A673 (cell line): ENCODE data around the gene ENTHD1. TPM values are rescaled to one million over a fixed set of nuclear protein-coding genes. Genes with fewer than 3 reads are reported as not detected.

Source experiments
- BruUV-seq: library from RNA; stranded (reverse); fragments of 400-500 nt; replicated peaks from 2 replicates; lab custom pipeline; 2021; lab: Mats Ljungman, UMichigan
- CTCF ChIA-PET: fragments of 300-600 bp; sonication (Branson Sonifier 250); formaldehyde crosslinking; loops from one replicate; lab custom pipeline; 2022; ENCODE audit warnings: antibody characterized with exemption; lab: Charles Lee
- POLR2A ChIA-PET: fragments of 300-600 bp; sonication (Branson Sonifier 250); formaldehyde crosslinking; loops from one replicate; lab custom pipeline; 2022; ENCODE audit warnings: antibody characterized with exemption; ENCODE audit not compliant: low non-redundant PET; lab: Charles Lee
- DNase-seq: peaks from one replicate; pipeline ENCODE4 v3.0.0-alpha.2; 2015; ENCODE audit warnings: low spot score
- H3K27ac ChIP-seq: fragments of 200-600 bp; sonication (generic); 2 replicates; pipeline ENCODE4 v1.5.1; 2016; ENCODE audit warnings: mixed run types, low read depth, mild to moderate bottlenecking, mixed read lengths, antibody characterized with exemption, low read length; ENCODE audit not compliant: poor library complexity, severe bottlenecking
- H3K27me3 ChIP-seq: fragments of 200-600 bp; sonication (generic); replicated peaks from 2 replicates; pipeline ENCODE4 v1.6.1; 2017; ENCODE audit warnings: mixed run types, low read depth, mild to moderate bottlenecking, mixed read lengths, antibody characterized with exemption, low read length; ENCODE audit not compliant: insufficient read depth, poor library complexity
- H3K36me3 ChIP-seq: fragments of 200-600 bp; sonication (generic); 2 replicates; pipeline ENCODE4 v1.6.1; 2016; ENCODE audit warnings: mixed run types, mild to moderate bottlenecking, mixed read lengths, antibody characterized with exemption, low read length; ENCODE audit not compliant: insufficient read depth, poor library complexity, severe bottlenecking
- H3K4me1 ChIP-seq: fragments of 200-600 bp; sonication (generic); 2 replicates; pipeline ENCODE4 v1.6.1; 2017; ENCODE audit warnings: mixed run types, mild to moderate bottlenecking, mixed read lengths, antibody characterized with exemption, low read length; ENCODE audit not compliant: insufficient read depth, poor library complexity, severe bottlenecking
- H3K4me3 ChIP-seq: fragments of 200-600 bp; sonication (generic); 2 replicates; pipeline ENCODE4 v1.5.1; 2016; ENCODE audit warnings: low read depth, mixed run types, mild to moderate bottlenecking, mixed read lengths, low read length; ENCODE audit not compliant: poor library complexity, severe bottlenecking
- H3K9me3 ChIP-seq: fragments of 200-600 bp; sonication (generic); 2 replicates; pipeline ENCODE4 v1.6.1; 2016; ENCODE audit warnings: mixed run types, low read depth, mild to moderate bottlenecking, mixed read lengths, antibody characterized with exemption, low read length; ENCODE audit not compliant: poor library complexity, severe bottlenecking
- EZH2 ChIP-seq: fragments of 200-600 bp; sonication (generic); IDR thresholded peaks from 2 replicates; pipeline ENCODE4 v1.6.1; 2017; ENCODE audit warnings: borderline replicate concordance, low read depth, mild to moderate bottlenecking, mixed read lengths, antibody characterized with exemption, low read length; ENCODE audit not compliant: poor library complexity, severe bottlenecking
- intact Hi-C: fragments of 100-400 bp; cut with micrococcal nuclease; formaldehyde crosslinking; loops from one replicate; pipeline ENCODE4 v1.10.0; 2022; ENCODE audit not compliant: unreplicated experiment
- total RNA-seq: library from RNA; stranded (reverse); gene quantifications from 2 replicates; pipeline ENCODE4 v1.2.3, GENCODE V29; 2021
- TF ChIP-seq, protein P1 (sequence below): fragments of 300-800, 200-600 bp; sonication (generic); conservative IDR thresholded peaks from 2 replicates; pipeline ENCODE4 v1.5.1; 2017; ENCODE audit warnings: low read depth, mild to moderate bottlenecking, antibody characterized with exemption, low read length, moderate library complexity, mixed read lengths

ENTHD1 gene
- total RNA-seq, 1 experiment from 2014 or later = not detected

- TF ChIP-seq, protein P1, sequence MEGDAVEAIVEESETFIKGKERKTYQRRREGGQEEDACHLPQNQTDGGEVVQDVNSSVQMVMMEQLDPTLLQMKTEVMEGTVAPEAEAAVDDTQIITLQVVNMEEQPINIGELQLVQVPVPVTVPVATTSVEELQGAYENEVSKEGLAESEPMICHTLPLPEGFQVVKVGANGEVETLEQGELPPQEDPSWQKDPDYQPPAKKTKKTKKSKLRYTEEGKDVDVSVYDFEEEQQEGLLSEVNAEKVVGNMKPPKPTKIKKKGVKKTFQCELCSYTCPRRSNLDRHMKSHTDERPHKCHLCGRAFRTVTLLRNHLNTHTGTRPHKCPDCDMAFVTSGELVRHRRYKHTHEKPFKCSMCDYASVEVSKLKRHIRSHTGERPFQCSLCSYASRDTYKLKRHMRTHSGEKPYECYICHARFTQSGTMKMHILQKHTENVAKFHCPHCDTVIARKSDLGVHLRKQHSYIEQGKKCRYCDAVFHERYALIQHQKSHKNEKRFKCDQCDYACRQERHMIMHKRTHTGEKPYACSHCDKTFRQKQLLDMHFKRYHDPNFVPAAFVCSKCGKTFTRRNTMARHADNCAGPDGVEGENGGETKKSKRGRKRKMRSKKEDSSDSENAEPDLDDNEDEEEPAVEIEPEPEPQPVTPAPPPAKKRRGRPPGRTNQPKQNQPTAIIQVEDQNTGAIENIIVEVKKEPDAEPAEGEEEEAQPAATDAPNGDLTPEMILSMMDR = no peak
- no peak for TF ChIP-seq EZH2
- ChIA-PET POLR2A (no interaction called here), CTCF (no interaction called here)
- intact Hi-C loops = no loop called here
- no TSS peak for BruUV-seq
- no peaks in the 10 kb centered on the region for H3K9me3 ChIP-seq
- DNase-seq = no peak
- H3K4me3 ChIP-seq = no peak within 1 kb of the TSS
- H3K27ac ChIP-seq = no peak within 1 kb of the TSS
- peaks cover 32% of the 10 kb centered on the region for H3K27me3 ChIP-seq
- no peaks in the 10 kb centered on the region for H3K36me3 ChIP-seq
- no peaks in the 10 kb centered on the region for H3K4me1 ChIP-seq
These were observed 7.0 kb upstream of the ENTHD1 start, which contains the start of gene GRAP2 for GRCh38 chr22:39900306-39901227. GRAP2 (plus strand) TSS chr22:39901084; CDS start chr22:39947107, 46,023 bp downstream.

DNA sequence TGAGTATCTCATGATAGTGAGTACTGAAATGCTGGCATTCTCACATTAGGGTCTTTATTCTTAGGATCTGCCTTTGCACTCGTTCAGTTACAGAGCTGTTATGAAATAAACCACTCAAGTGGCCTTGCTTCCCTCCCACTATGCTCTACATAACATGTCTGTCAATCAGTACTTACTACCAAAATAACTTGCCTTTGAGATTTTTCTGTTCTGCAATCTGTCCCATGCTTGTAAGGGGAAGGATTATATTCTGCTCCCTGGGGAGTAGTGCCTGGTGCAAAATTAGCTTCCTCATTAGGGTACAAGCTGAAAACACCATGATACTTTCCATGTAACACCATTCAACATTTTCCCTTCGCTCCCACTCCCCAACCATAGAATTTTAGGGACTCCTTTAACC lies 5.4 kb upstream of the ENTHD1 start:
- Histone ChIP-seq H3K4me3 (no peak overlapping the region), H3K27ac (no peak overlapping the region), H3K36me3 (no peaks in the 10 kb centered on the region), H3K9me3 (no peaks in the 10 kb centered on the region), H3K4me1 (no peaks in the 10 kb centered on the region), H3K27me3 (peaks cover 32% of the 10 kb centered on the region)
- no TSS peak for BruUV-seq
- TF ChIP-seq, protein P1 = no peak
- no peak for TF ChIP-seq EZH2
- intact Hi-C loops = no loop called here
- DNase-seq = peak; percentile 28
- ChIA-PET CTCF (interaction anchor here (0.5 kb wide), 1 partner anchor 133 kb away, joined by 4 read pairs; no protein-coding TSS in a partner anchor), POLR2A (no interaction called here)

DNA sequence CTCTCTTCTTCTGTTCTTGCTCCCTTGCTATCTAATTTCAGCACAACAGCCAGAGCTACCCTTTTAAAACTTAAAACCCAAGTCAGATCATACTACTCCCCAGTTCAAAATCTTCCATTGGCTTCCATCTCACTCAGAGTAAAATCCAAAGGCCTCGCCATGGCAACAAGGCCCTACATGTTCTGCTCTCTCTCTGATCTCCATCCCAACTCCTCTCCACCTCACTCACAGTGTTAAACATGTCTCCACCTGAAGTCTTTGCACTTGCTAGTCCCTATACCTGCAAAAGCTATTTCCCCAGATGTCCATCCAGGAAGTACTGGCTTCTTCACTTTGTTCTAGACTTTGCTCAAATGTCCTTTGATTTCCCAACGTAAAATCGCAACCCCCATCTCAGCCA lies 4.3 kb upstream of the ENTHD1 start:
- Histone ChIP-seq H3K27me3 (peaks cover 29% of the 10 kb centered on the region), H3K27ac (no peak overlapping the region), H3K4me1 (no peaks in the 10 kb centered on the region), H3K9me3 (no peaks in the 10 kb centered on the region), H3K36me3 (no peaks in the 10 kb centered on the region), H3K4me3 (no peak overlapping the region)
- POLR2A ChIA-PET = no interaction called here
- no peak for DNase-seq
- no TSS peak for BruUV-seq
- intact Hi-C loops = no loop called here
- CTCF ChIA-PET = no interaction called here
- TF ChIP-seq, protein P1 = no peak
- TF ChIP-seq EZH2 = no peak
